HG02623 (cell line): ENCODE results near the gene ANKRD23.
"Not testable (repeated sequence)": the region's sequence is repeated elsewhere in the genome, so short reads cannot be mapped to it uniquely, and the experiment has no call there.

Experiments
- ATAC-seq: cut with Tn5 transposase; IDR thresholded peaks from one replicate; pipeline ENCODE4 v1.9.1; 2021; ENCODE audit warnings: moderate library complexity; ENCODE audit not compliant: unreplicated experiment

The ANKRD23 gene

GRCh38 chr2:96801005-96801785 is 42.6 kb downstream of the ANKRD23 start:
- ATAC-seq = no peak

GRCh38 chr2:96800061-96801004 is 43.5 kb downstream of the ANKRD23 start:
- no peak for ATAC-seq

GRCh38 chr2:96799623-96799935 is 44.2 kb downstream of the ANKRD23 start:
- no peak for ATAC-seq

GRCh38 chr2:96798733-96799622 is 44.8 kb downstream of the ANKRD23 start:
- ATAC-seq = no peak

GRCh38 chr2:96797066-96797625 is 46.7 kb downstream of the ANKRD23 start:
- no peak for ATAC-seq

GRCh38 chr2:96796497-96796896 is 47.3 kb downstream of the ANKRD23 start:
- not testable (repeated sequence) for ATAC-seq

GRCh38 chr2:96795076-96795475 is 48.7 kb downstream of the ANKRD23 start:
- no peak for ATAC-seq

- ATAC-seq = no peak
Measured at GRCh38 chr2:96792772-96793749, 50.8 kb downstream of the ANKRD23 start.

- ATAC-seq = no peak
Measured at GRCh38 chr2:96789245-96789617, 54.6 kb downstream of the ANKRD23 start.

GRCh38 chr2:96788442-96789244 is 55.2 kb downstream of the ANKRD23 start:
- no peak for ATAC-seq
